ENCODE data around the gene ADAMTS17.
A peak's percentile ranks its signal among the peaks of the same experiment; 100 is the strongest.

Gene ADAMTS17

DNA sequence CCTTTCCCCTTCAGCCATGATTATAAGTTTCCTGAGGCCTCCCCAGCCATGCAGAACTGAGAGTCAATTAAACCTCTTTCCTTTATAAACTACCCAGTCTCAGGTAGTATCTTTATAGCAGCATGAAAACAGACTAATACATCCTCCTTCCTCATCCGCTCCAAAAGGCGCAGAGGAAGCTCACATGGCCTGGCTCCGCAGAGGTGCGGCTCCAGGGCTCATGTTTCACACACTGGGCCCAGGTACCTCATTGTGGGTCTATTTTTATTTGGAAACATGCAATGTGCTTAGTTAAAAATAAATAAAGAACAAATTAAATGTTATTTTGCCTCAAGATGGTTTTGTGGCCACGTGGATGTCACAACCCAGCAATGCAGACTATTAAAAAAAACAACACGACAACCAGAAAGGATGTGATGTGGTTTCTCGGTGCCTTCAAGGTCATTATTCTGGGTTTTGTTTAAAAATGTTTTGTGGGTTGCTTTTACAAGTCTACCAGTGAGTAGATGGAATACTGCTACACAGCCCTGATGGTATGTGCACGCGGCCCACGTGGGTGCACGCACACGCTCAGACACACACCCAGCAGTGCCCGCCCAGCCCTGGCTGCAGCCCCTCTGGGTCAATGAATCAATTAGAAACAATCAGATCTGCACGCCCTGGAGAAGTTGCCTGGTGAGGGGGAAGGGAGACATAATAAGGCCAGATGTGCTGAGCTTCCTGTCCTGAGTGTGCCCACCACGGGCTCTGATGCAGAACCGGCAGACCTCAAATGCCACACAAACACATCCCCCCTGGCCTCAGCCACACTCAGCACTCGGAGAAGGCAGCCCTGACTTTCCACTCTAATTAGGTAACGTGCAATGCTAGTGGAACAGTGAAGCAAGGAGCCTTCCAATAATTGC is 140.1 kb downstream of the ADAMTS17 start:
- DNase-seq (ENCODE audit: low read depth, low spot score) = peak; percentile 61

DNA sequence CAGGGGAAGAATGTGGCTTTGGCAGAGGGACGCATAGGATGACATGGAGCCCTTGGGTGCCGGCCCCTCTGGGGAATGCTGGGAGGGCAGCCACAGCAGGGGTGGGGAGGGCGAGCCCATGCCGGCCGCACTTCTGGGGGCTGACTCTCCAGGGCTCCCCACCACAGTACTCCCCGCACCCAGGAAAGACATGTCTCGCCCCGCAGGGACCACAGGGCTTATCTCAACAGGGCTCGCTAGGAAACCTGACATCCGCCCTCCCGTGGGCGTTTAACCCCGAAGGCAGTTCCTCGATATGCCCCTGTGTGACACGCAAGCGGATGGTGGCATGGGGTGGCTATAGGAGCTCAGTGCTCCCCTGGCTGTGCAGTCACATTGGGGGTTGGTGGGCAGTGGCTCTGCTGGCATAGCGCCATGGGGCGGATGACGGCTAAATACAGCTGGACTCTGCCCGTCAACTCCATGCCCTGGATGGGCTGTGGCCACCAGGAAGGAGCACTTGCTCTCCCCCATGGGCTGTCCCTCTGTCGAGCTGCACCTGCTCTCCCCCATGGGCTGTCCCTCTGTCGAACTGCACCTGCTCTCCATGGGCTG is 141.4 kb downstream of the ADAMTS17 start:
- no peak for DNase-seq (ENCODE audit: low read depth, low spot score)

DNA sequence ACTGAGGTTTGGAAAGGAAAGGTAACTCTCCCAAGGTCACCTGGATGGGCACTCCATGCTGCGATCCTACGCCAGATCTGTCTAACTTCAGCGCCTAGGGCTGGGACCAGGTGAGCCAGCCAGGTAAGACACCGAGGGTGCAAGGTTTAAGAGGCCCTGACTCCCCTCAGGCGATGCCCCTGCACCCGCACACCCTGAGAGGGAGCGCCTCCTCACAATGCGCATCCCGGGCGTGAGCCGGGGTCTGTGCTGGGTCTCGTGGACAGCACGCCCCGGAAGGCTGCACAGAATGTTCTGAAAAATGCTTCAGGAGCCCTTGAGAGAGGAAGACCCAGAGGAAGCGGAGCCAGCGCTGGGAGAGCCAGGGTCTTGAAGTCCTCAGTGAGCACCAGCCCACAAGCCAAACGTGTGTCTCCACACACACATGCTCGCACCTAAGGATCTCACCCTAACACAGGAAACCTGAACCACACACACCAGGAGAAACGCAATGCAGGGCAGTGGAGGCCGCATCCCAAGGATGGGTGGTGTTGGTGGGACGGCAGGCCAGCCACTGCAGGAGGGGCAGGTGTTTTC is 142.0 kb downstream of the ADAMTS17 start:
- DNase-seq (ENCODE audit: low read depth, low spot score) = no peak

DNA sequence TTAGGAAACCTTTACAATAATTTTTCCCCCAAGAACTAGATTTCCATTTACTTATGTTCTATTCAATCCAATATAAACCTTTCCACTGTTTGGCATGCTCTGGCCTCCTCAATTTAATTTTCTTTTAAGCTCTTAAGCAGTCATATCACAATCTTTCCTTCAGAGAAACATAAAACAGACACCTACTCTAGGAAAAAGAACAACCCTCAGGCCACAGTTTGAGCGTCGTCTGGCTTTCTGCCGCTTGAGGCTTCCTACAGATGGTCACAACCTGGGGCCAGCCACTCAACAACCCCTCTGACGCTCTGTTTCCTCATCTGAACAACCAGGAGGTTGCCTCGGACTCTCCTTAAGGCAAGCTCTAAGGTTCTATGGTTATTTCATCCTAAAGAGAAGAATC is 143.3 kb downstream of the ADAMTS17 start:
- no peak for DNase-seq (ENCODE audit: low read depth, low spot score)

DNA sequence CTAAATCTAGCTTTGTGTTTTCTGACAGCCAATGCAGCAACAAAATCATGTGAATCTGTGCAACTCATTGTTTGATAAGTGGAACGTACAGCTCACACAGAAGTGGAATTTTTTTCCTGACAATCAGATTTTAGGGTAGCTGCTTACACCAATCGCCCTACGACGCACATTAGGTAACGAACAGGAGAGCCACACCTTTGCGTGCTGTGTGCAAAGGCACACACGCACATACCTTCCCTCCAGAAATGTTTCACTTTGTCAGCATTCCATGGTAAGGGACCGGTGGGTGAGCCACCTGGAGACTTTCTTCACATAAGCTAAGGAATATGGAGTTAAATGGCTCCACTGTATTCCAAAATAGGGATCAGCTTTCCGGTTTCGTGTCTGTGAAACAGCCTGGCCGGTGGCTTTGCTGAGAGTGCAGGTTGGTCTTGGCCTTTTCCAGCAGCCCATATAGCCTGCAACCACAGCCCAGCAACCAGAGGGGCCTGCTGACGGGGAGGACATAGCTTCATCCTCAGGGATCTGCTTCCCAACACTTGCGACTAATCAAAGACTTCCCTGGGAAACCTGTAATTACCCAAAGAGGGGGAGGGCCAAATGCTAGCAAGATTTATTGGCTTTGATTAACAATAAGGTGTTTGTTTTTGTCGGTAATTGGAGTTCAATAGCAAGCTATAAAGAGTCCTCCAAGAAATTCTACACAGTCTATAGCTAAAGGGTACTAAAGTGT is 145.3 kb downstream of the ADAMTS17 start:
- no peak for DNase-seq (ENCODE audit: low read depth, low spot score)

- DNase-seq (ENCODE audit: low read depth, low spot score) = no peak
Measured at GRCh38 chr15:100194996-100195395, 146.8 kb downstream of the ADAMTS17 start.

DNA sequence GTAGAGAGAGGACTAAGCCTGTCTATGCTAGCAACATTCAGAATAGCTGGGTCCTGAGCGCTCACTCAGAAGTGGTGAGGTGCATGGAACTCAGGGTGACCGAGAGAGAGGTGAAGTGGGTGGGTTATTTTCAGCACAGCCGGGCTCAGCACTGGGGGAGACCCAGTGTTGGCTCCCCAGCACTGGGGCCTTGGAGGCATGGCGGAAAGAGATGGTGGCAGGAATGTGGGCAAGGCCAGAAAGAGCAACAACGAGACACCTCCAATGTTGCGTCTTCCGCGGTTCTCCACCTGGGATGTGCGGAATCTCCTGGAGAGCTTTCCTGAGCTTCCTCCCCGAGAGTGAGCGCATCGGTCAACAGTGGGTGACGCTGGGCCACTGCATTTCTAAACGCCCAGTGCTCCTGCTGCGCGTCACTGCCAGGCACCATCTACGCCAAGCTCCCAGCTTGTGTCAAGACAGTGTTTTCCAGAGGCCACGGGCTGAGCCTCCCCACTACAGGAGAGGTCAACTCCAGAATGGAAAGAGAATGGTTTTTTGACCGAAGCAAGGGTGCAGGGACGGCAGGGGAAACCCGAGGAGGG is 148.4 kb downstream of the ADAMTS17 start:
- no peak for DNase-seq (ENCODE audit: low read depth, low spot score)

DNA sequence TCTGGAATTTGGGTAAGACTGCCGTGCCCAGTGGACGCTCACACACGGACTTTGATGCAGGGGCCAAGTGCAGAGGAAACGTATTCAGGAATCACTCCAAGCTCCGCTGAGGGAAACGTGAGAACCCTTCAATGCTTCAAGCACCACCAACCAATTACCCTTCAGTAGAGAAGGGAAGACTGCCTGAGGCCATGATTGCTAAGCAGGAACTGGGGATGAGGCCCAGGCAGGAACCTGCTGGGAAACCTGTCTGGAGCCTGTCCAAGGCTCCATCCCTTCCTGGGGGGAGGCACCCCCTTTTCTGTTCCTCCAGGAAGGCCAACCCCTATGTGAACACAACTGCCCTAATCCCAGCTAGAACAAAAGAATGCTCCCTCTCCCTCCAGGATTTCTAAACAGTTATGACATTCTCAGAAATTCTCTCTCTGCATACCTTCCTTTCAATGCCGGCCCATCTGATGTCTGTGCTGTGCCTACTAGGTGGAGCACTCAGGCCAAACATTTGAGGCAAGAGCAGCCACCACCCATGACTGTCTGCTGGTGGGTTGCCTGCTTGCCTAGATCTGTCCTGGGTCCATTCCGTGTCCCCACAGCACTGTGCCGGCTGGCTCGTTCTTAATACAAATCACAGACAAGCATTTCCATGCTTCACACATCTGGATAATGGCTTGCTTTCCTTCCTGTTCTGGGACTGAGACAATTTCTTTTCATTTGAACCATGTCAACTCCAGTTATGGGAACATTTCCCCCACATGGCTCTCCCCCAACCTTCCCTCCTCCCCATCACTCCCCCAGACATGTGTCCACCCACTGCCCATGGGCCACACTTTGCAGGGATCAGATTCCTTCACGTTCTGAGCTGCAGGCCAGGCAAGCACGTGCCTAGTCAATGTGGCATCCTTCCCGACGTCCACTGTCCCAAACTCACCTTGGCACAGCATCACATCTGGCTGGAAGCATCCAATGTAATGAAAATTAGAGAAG is 149.4 kb downstream of the ADAMTS17 start:
- DNase-seq (ENCODE audit: low read depth, low spot score) = no peak

DNA sequence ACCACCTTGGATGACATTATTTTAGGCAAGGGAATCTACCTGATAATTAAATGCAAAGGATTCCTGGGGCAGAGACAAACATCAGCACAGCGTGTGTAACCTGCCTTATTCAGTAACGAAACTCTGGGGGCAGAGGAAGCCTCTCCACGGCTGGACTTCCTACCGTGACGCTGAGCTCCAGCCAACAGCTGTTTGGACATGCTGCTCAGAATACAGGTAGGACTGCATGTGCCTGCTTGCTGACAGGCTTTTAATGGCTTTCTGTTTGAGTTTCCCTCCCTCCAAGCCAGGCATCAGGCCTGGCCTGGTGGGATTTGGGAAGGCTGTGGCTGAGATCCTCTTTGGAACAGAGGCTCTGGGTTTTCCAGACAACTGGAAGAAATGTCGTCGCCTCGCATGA is 150.6 kb downstream of the ADAMTS17 start:
- no peak for DNase-seq (ENCODE audit: low read depth, low spot score)

GRCh38 chr15:100190675-100191074 is 151.1 kb downstream of the ADAMTS17 start:
- DNase-seq (ENCODE audit: low read depth, low spot score) = no peak

DNA sequence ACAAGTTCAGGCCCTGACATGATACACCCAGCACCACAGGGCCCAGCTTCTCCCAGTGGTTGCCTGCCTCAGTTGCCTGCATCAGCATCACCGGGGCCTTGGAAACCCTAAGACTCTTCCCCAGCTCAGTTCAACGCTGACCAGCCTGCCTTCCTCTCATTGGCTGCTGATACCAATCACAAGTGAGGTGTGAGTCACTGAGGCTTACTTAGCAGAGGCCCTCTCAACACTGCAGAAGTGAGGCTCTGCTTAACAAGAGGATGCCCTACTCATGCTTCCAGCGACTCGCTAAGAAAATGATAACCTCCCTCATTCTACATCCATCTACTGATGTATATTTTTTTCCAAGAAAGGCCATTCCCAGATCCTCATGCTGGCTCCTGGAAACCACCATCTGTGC is 151.9 kb downstream of the ADAMTS17 start:
- DNase-seq (ENCODE audit: low read depth, low spot score) = peak; percentile 12

- DNase-seq (ENCODE audit: low read depth, low spot score) = no peak
Measured at GRCh38 chr15:100189319-100189718, 152.5 kb downstream of the ADAMTS17 start.

GRCh38 chr15:100187677-100188076 is 154.1 kb downstream of the ADAMTS17 start:
- no peak for DNase-seq (ENCODE audit: low read depth, low spot score)

DNA sequence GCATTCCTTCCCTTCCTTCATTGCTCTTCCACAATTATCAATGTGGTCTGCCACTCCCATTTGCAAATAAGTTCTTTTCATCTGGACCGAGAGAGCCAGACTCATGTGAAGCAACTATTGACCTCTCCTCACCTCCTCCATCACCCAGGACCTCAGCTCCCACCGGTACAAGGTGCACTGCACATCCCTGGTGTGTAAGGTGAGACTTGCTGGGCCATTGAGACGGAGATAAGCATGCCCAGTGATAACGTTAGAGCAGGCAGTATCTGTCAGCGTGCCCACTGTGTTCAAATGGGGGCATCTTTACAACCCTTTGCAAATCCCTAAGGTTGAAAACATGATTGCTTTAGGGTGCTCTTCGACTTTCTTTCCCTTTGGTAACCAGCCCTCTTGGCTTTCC is 154.8 kb downstream of the ADAMTS17 start:
- no peak for DNase-seq (ENCODE audit: low read depth, low spot score)

- no peak for DNase-seq (ENCODE audit: low read depth, low spot score)
Measured at GRCh38 chr15:100186366-100186765, 155.4 kb downstream of the ADAMTS17 start.

DNA sequence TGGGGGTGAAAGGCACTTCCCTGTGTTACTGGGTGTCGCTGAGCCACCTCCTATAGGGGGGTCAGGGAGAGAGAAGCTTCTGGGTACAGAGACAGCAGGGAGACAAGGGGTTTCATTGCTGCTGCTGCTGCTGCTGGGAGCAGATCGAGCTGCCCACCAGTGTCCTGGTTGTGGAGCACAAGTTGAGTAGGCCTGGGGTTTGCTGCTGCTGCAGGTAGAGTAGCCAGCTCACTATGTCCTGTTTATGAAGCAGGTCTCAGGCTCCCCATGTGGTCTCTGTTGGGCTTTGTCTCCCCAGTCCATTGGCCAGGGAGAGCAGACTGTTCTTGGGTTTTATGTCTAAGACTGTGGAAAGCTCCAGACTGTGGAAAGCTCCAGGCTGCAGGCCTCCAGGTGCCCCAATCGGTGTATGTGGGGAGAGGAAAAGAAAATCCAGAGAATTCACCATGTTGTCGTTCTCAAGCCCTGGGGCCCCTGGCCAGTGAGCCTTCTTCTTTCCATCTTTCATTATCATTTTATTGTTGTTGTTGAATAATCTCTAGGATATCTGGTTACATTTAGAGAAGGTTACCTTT is 157.8 kb downstream of the ADAMTS17 start:
- no peak for DNase-seq (ENCODE audit: low read depth, low spot score)

- no peak for DNase-seq (ENCODE audit: low read depth, low spot score)
Measured at GRCh38 chr15:100180921-100181320, 160.9 kb downstream of the ADAMTS17 start.

DNA sequence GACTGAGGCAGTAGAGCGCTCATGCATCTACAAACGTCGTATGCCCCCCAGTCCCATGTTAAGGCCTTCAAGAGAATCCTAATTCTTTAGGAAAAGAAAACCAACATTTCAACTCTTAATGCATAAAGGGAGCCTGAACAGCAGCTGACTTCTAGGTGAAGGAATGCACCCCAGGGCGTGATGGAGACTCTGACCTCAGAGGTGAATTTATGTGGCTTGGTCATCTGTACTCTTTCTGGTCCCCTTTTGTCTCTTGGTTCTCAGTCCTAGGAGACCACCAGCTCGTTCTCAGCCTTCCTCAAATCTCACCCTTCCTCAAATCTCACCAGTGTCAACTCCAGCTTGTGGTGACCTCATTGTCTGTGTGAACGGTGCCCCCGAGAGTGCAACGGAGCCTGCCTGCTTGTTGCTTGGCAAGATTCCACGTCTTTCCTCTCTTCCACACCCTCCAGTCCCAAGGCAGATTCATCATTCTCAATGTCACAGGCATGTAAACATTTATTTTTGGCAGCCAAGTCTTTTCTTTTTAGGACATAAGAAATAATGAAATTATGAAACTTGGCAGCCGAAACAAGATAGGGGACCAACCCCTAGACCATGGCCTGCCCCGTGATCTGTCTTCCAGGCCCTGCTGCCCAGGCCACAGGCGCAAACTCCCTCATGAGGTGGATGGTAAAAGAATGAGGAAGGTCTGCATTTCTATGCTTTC is 166.2 kb downstream of the ADAMTS17 start:
- DNase-seq (ENCODE audit: low read depth, low spot score) = no peak

GRCh38 chr15:100174904-100175275 is 166.9 kb downstream of the ADAMTS17 start:
- DNase-seq (ENCODE audit: low read depth, low spot score) = no peak
